Lower leg skin (tissue), 3 donors: Measurements from ENCODE around the gene FGGY.

Source experiments
- POLR2A ChIP-seq, 2 donors: fragments of 450-650 bp; IDR thresholded peaks; one replicate each; pipeline ENCODE4 v1.6.1; 2016 to 2017; ENCODE audit warnings: antibody characterized with exemption in 2 of 2, mild to moderate bottlenecking in 1 of 2, moderate library complexity in 1 of 2
- TF ChIP-seq, protein P1 (sequence below), 3 donors: fragments of 450-650 bp; IDR thresholded peaks; one replicate each; pipeline ENCODE4 v1.5.1; 2016; ENCODE audit warnings: antibody characterized with exemption in 3 of 3, mild to moderate bottlenecking in 3 of 3, moderate library complexity in 2 of 3

DNA sequence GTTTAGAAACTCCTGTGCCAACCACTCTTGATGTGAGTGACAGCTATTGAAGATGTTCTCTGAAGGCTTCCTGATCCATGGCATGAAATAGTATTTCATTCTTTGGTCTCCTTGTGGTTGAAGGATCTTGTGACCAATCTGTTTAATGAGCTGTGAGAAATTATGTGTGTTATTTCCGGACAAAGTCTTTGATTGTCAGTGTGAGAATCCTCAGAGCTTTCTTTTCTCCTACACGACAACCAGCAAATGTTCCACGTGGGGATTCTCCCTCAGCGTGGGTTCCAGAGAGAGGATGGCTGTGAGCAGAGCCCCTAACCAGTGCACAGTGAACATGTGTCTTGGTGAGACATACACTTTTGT is 472.8 kb downstream of the FGGY start:
- TF ChIP-seq, protein P1, sequence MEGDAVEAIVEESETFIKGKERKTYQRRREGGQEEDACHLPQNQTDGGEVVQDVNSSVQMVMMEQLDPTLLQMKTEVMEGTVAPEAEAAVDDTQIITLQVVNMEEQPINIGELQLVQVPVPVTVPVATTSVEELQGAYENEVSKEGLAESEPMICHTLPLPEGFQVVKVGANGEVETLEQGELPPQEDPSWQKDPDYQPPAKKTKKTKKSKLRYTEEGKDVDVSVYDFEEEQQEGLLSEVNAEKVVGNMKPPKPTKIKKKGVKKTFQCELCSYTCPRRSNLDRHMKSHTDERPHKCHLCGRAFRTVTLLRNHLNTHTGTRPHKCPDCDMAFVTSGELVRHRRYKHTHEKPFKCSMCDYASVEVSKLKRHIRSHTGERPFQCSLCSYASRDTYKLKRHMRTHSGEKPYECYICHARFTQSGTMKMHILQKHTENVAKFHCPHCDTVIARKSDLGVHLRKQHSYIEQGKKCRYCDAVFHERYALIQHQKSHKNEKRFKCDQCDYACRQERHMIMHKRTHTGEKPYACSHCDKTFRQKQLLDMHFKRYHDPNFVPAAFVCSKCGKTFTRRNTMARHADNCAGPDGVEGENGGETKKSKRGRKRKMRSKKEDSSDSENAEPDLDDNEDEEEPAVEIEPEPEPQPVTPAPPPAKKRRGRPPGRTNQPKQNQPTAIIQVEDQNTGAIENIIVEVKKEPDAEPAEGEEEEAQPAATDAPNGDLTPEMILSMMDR (IDR thresholded peaks at IDR 0.05): no peak
- TF ChIP-seq POLR2A (IDR thresholded peaks at IDR 0.05): no peak
